Activated CD4-positive, CD25-positive, alpha-beta regulatory T cell treated with anti-CD3 and anti-CD28 coated beads, Interleukin-2, amount 50 U/mL, for 24 hours (primary cell): ENCODE measurements around the gene USH2A.

ENCODE experiments used
- ATAC-seq, 2 donors: fragments of 150-1000 bp; cut with Tn5 transposase; one replicate each; pipeline ENCODE4 v1.10.0; 2021; ENCODE audit warnings: mild to moderate bottlenecking in 1 of 2, moderate library complexity in 1 of 2

Gene USH2A

GRCh38 chr1:215844266-215844665, 579.0 kb downstream of the USH2A start:
- no peak for ATAC-seq

DNA sequence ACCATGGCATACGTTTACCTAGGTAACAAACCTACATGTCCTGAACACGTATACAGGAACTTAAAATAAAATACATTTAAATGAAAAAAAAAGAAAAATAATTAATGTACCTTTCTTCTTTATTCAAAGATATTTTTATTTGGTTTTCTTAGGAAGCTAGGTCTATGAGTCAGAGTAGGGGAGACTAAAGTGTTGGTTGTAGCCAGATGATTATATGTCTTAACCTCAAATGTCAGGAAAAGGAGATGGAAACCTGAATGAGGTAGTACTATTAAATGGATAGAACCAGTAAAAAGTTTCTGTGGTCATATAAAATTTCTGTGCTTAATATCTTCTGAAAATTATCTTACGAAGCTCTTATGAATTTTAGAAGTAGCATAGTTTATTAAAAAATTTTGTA, 580.3 kb downstream of the USH2A start:
- no peak for ATAC-seq

- ATAC-seq: no peak
These were observed 587.3 kb downstream of the USH2A start for GRCh38 chr1:215835951-215836350.

DNA sequence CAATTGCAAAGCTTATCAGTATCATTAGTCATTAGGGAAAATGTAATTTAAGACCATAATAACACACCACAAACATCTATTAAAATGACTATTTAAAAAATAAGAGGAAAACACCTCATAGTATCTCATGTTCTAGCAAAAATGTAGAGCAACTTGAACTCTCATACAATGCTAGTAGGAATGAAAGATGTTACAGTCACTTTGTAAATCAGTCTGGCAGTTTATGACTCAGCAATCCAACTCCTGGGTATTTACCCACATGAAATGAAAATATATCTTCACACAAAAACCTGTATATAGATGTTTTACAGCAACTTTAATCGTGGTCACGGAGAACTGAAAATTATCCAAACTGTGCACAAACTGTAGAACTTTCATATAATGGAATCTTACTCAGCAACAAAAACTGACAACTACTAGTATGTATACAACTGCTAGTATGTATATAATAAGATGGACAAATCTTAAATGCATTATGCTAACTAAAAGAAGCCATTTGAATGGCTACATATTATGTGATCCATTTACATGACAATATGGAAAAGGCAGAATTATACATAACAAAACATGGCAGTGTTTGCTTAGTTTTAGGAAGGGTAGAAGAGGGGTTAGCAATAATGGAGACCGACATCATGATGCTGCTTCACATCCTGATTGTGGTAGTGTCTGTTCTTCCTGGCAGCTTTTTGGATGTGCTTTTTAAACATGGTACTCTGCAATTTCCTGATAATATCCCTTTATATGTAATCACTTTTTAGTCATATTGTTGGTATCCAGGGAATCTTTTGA, 589.1 kb downstream of the USH2A start:
- ATAC-seq: no peak

GRCh38 chr1:215830226-215830810, 592.9 kb downstream of the USH2A start:
- ATAC-seq: no peak

- ATAC-seq: no peak
These were observed 598.2 kb downstream of the USH2A start for GRCh38 chr1:215825056-215825455.

- ATAC-seq: no peak
These were observed 599.0 kb downstream of the USH2A start for GRCh38 chr1:215824245-215824644.

DNA sequence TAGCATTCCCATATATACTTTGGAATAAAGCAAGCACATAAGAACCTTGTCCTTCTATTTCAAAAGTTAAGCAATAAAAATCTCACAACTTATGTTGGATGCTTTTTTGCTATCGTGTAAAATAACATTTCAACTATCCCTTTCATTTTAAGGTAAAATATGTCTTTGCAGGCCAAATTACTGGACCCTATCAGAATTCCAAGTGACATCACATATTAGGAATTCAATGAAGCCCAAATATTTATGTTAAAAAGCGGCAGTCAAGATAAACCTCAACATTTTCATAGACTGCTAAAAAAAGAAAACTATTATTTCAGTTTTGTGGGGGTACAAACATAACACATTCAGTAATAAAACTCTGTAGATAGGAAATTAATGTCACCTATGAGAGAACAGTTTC, 604.1 kb downstream of the USH2A start:
- ATAC-seq: no peak

GRCh38 chr1:215807911-215808436, 615.3 kb downstream of the USH2A start:
- ATAC-seq: no peak

GRCh38 chr1:215807218-215807617, 616.0 kb downstream of the USH2A start:
- ATAC-seq: no peak

- ATAC-seq: no peak
These were observed 625.4 kb downstream of the USH2A start for GRCh38 chr1:215797859-215798258.

GRCh38 chr1:215794156-215794555, 629.1 kb downstream of the USH2A start:
- ATAC-seq: no peak

GRCh38 chr1:215793180-215793579, 630.1 kb downstream of the USH2A start:
- ATAC-seq: no peak

- no peak for ATAC-seq
These were observed 630.8 kb downstream of the USH2A start for GRCh38 chr1:215792446-215792845.

DNA sequence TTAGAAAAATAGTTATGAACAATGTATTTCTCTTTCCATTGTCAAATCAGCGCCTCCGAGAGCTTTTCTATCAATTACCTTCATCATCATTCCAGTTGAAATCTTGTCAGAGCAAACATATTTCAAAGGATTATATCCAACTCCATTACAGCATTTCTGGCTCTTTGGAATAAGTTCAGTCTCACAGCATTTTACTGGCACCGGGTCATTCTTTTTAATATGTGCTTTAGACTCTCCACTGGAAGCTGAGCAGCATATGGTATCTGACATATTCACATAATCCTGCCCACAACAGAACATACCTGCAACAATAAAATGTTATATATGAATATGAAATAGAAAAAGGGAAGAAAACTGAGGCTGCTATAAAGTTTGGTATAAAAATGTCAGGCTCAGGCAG, 633.3 kb downstream of the USH2A start:
- ATAC-seq: no peak

DNA sequence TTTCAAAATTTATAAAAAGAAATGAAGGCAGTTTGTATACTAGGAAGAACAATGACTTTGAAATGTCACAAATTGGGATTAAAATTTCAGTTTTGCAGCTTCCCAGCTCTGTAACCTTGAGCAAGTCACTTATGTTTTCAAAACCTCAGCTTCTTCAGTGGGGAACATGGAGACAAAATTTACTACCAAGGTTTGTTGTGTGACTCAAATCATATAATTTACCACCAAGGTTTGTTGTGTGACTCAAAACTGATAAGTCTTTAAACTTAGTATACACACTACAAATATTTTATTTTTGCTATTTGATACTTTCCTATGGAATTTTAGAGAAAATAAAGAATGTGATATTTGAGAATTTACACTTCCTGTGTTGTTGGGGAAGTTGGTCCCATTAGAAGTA, 636.3 kb downstream of the USH2A start:
- no peak for ATAC-seq

GRCh38 chr1:215780641-215781040, 642.6 kb downstream of the USH2A start:
- no peak for ATAC-seq

GRCh38 chr1:215780139-215780538, 643.1 kb downstream of the USH2A start:
- no peak for ATAC-seq

DNA sequence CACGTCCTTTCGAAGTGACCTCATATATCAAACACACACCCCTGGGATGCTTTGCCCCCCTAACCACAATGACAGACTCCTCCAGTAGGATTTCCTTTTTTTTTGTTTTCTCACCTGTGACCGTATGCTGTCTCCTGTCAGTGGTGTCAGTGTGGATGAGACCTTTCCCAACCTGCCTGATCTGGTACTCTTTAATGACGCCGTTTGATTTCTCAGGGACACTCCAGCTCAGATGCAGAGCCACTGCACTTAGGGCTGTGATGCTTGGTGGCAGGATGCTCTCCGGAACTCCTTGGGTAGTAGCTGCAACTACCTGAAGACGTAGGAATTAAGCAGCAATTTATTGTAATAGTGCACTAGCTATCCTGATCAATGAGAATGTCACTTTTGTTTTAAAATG, 643.5 kb downstream of the USH2A start:
- ATAC-seq: no peak

DNA sequence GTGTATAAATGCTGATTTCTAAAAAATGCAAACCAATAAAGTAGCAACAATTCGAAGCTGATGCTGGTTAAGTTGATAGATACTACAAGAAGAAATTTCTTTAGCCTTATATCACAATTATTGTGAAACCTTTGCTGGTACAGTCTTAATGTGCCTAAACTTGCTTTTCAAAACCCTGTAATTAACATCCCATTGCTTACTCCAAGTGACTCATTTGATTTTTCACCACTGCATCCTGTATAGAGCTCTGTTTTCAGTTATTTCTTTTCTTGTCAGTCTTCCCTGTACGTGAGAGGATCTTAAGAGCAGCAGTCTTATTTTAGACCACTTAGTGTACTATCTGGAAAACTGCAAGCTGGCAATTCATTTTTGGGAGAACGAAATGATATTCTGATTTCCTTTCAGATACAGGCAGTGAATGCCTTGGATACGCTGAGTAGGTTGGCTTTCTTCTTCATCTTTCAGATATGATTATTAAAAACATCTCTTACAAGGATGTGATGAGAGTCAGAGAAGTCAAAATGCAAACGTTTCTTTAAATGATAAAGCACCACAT, 645.8 kb downstream of the USH2A start:
- no peak for ATAC-seq

GRCh38 chr1:215776336-215776735, 646.9 kb downstream of the USH2A start:
- no peak for ATAC-seq

DNA sequence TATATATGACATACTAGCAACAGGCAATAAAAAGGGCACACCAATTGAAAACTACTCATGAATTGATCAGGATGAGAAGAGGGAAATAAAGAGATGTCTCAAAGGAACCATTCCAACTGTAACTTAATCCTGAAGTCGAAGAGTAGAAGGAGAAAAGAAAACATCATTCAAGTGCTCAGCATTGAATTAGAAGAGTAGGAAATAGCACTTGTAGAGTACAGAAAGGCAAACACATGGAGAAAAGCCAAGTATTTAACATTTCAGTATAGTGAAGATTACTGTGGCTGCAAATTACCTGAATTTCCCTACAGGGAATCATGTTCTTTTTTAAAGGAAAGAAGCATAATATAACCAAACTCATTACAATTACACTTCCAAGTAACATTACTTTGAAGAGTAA, 651.1 kb downstream of the USH2A start:
- no peak for ATAC-seq

DNA sequence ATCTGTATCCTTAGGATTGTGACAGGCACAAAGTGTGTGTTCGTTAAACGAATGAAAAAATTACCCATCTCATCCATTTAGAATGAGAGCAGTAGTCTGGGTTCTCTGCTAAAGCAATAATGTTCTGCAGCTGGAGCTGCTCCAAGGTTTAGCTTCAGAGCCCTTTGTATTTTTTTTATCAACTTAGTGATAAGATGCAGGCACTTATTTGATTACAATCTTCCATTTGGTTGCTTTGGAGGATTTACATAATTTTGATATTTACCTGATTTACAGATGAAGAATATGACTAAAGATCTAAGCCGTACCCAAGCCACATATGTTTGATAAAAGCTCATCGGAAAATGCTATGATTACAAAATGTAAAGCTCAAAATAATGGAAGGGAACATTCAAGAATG, 654.9 kb downstream of the USH2A start:
- ATAC-seq: no peak

GRCh38 chr1:215767761-215768160, 655.5 kb downstream of the USH2A start:
- no peak for ATAC-seq
